Astrocyte of the spinal cord (primary cell): ENCODE results near the gene COL4A4.

ENCODE experiments used
- DNase-seq: peaks from one replicate; pipeline ENCODE4 v3.0.0; 2011; ENCODE audit warnings: low read depth, low spot score
- H3K4me3 ChIP-seq: 2 replicates; pipeline ENCODE4 v1.5.1; 2011; ENCODE audit warnings: low read depth, mild to moderate bottlenecking, low read length, moderate library complexity
- in situ Hi-C: cut with HindIII; loops from 2 replicates; pipeline ENCODE4 v1.10.0; 2017; ENCODE audit warnings: low sequenced_read_pairs
- TF ChIP-seq, protein P1 (sequence below): IDR thresholded peaks from 2 replicates; pipeline ENCODE4 v1.5.1; 2012; ENCODE audit warnings: low read depth, mild to moderate bottlenecking, low read length, inconsistent platforms

COL4A4 gene

DNA sequence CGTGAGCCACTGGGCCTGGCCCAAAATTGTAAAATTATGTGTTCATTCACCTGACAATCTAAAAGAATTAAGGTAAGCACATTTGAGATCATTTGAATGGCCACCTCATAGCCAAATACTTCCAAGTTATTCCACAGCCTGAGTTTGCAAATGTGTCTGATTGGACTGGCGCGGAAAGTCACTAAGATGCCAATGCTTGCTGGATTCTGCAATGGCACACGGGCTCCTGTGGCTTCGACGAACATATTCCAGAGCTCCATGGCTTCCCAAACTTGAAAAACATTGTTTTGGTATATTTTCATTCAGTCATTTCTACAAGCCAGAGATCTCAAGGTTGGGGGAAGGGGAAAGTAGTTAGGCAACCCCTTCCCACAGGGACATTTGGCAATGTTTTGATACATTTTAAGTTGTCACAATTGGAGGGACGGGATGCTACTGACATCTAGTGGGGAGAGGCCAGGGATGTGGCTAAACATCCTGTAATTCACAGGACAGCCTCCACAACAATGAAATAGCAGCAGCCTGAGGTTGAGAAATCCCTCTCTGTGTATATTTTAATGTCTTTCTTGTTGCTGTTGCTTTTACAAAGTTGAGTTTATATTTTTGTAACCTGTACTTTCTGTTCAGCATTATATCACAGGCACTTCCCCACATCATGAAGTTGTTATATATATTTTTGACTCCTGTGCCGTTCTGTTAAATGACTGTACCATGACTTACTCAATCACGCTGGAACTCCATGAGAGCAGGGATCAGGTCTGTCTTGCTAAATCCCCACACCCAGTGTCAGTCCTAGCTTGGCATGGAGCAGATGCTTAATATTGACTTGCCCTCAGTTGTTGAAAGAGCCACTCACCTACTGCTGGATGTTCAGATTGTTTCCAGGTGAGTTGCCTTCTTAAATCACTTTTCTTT lies 56.9 kb downstream of the COL4A4 start:
- TF ChIP-seq, protein P1, sequence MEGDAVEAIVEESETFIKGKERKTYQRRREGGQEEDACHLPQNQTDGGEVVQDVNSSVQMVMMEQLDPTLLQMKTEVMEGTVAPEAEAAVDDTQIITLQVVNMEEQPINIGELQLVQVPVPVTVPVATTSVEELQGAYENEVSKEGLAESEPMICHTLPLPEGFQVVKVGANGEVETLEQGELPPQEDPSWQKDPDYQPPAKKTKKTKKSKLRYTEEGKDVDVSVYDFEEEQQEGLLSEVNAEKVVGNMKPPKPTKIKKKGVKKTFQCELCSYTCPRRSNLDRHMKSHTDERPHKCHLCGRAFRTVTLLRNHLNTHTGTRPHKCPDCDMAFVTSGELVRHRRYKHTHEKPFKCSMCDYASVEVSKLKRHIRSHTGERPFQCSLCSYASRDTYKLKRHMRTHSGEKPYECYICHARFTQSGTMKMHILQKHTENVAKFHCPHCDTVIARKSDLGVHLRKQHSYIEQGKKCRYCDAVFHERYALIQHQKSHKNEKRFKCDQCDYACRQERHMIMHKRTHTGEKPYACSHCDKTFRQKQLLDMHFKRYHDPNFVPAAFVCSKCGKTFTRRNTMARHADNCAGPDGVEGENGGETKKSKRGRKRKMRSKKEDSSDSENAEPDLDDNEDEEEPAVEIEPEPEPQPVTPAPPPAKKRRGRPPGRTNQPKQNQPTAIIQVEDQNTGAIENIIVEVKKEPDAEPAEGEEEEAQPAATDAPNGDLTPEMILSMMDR: peak; percentile 89
- in situ Hi-C loops: no loop called here
- no peak overlapping the region for H3K4me3 ChIP-seq
- DNase-seq: peak; percentile 68

DNA sequence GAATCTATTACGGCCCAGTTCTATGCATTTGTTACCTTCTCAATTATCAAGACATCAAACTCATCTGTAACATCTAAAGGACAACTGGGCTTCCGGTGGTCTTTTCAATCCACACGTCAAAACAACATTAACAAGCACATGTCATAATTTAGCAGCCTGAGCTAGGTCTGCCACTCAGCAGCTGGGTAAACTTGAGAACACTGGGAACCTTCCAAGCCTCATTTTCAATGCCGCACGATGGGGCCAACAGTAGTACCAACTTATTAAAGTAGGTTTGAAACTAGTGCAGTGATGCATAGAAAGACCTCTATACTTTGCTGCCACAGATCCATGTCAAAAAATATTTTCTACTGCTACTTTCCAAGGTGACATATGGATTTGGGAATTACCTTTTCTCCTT lies 60.4 kb downstream of the COL4A4 start:
- DNase-seq: no peak
- in situ Hi-C loops: no loop called here
- TF ChIP-seq, protein P1: no peak
- no peak overlapping the region for H3K4me3 ChIP-seq

DNA sequence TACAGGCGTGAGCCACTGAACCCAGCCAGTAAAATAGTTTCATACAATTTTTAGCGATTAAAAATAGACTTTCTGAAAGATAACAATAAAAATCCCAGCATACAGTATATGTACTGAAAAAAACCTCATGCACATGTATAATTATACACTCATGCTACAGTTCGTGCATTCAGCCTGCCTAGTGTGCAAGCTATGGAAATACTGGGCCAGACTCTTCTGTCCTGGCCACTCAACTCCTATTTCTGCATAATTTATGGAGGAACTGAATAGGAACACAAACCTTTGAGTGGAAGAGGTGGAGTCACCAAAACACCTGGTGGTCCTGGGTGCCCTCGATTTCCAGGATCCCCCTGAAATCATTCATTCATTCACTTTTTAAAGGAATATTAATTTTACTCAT lies 64.7 kb downstream of the COL4A4 start:
- in situ Hi-C loops: no loop called here
- H3K4me3 ChIP-seq: no peak overlapping the region
- TF ChIP-seq, protein P1: no peak
- DNase-seq: no peak

DNA sequence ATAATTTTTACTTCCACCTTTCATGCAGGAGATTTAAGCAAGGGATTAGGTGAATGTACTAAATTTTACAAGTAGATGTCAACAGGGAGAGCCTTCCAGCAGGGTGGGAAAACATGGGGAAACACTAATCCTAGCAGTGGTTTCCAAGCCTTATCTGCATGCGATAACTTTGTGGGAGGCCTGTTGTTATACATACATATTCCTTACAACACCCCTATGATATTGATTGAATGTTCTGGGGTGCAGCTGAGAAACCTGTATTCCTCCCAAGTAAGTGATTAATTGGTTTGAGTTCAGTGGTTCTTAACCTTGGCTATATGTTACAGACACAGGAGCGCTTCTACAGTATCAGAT lies 65.9 kb downstream of the COL4A4 start:
- DNase-seq: no peak
- in situ Hi-C loops: no loop called here
- no peak overlapping the region for H3K4me3 ChIP-seq
- TF ChIP-seq, protein P1: no peak

DNA sequence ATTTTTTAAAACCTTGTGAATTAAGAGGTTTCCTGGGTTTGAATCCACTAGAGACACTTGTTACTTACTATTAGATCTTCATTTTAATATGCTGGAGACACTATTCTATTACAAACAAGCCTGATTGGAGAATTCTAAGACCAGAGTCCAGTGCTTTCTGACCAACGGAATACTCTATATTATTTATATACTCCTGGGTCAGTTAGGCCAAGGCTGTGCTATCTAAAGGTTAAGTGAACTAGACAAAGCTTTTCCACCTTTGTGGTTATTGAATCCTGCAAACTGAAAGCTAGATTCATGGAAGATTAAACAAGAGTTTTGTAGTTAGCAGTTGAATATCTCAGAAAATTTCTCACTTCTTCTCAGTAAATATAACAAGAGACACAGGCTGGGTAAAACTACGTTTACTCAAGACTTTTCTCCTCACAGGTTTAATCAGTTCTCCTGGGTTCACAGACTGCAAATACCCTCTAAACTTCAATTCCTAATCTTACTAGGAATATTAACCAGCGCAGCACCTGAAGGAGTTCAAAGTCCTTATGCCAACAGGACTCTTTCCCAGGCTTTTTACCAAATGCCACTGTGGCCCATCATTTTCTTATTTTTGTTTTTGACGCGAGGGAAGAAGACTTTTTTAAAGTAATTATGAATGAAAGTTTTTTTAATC lies 66.4 kb downstream of the COL4A4 start:
- TF ChIP-seq, protein P1: no peak
- in situ Hi-C loops: no loop called here
- no peak for DNase-seq
- no peak overlapping the region for H3K4me3 ChIP-seq

DNA sequence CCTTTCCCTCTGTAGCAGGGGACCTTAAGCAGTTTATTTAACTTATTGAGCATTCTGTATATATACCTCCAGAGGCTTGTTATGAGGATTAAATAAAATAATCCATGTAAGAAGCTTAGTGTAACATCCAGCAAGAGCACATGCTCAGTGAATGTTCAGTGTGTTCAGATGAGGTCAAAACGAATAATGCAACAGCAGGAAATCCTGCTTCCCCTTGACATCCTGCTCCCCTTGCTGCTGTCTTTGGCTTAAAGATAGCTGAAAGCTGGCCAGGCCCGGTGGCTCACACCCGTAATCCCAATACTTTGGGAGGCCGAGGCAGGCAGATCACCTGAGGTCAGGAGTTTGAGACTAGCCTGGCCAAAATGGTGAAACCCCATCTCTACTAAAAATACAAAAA lies 68.7 kb downstream of the COL4A4 start:
- in situ Hi-C loops: no loop called here
- no peak for DNase-seq
- TF ChIP-seq, protein P1: no peak
- H3K4me3 ChIP-seq: no peak overlapping the region
